ENCODE data around the gene CTNNAL1.

Gene CTNNAL1

DNA sequence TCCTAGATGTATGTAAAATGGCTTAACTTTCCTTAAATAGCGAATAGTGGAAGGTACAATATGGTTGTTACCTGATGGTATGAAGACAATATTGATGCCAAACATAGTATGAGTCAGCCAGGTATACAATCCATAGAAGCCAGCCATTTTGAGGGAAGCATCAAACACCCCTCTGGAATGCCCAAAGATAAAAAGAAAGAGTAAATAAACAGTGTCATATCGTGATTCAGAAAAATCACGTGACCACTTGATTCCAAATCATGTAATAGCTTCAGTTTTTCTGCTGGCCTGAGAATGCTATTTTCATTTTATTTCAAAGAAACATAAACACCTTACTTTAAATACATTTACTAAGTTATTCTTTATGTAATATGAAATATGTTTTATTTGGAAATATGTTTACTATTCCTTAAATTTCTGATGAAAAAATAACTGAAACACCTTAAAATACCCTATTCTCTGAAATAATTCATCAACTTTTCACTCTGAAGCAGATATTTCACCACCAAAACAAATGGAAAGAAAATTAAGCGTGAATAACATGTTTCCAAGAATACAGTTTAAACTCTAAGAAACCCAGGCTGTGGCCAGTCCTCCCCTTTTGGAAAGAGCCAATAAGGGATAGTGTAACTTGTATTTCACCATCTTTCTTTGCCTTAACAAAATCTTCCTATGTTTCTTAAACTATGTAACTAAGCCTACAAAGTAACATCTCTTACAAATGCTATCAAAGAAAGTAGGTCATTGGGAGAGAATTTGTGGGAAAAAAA lies 24.8 kb upstream of the CTNNAL1 start:
- TF ChIP-seq, protein P1, sequence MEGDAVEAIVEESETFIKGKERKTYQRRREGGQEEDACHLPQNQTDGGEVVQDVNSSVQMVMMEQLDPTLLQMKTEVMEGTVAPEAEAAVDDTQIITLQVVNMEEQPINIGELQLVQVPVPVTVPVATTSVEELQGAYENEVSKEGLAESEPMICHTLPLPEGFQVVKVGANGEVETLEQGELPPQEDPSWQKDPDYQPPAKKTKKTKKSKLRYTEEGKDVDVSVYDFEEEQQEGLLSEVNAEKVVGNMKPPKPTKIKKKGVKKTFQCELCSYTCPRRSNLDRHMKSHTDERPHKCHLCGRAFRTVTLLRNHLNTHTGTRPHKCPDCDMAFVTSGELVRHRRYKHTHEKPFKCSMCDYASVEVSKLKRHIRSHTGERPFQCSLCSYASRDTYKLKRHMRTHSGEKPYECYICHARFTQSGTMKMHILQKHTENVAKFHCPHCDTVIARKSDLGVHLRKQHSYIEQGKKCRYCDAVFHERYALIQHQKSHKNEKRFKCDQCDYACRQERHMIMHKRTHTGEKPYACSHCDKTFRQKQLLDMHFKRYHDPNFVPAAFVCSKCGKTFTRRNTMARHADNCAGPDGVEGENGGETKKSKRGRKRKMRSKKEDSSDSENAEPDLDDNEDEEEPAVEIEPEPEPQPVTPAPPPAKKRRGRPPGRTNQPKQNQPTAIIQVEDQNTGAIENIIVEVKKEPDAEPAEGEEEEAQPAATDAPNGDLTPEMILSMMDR (IDR thresholded peaks at IDR 0.05; ENCODE audit: control insufficient read depth, insufficient read depth, low read depth, low read length, missing control alignments): no peak

GRCh38 chr9:109036744-109037680 lies 23.7 kb upstream of the CTNNAL1 start:
- TF ChIP-seq, protein P1 (IDR thresholded peaks at IDR 0.05; ENCODE audit: control insufficient read depth, insufficient read depth, low read depth, low read length, missing control alignments): no peak
- no peak for DNase-seq (ENCODE audit: low read depth)
- no peak overlapping the region for H3K4me3 ChIP-seq (ENCODE audit: control insufficient read depth, low read depth, low read length)

More for the DNA sequence above, 24.8 kb upstream of the CTNNAL1 start:
- no peak for DNase-seq (ENCODE audit: low read depth)
- H3K4me3 ChIP-seq (ENCODE audit: control insufficient read depth, low read depth, low read length): no peak overlapping the region

GRCh38 chr9:109035684-109036423 lies 22.6 kb upstream of the CTNNAL1 start:
- DNase-seq (ENCODE audit: low read depth): peak; percentile 61
- H3K4me3 ChIP-seq (ENCODE audit: control insufficient read depth, low read depth, low read length): no peak overlapping the region
- TF ChIP-seq, protein P1 (IDR thresholded peaks at IDR 0.05; ENCODE audit: control insufficient read depth, insufficient read depth, low read depth, low read length, missing control alignments): no peak

GRCh38 chr9:109033941-109034700 lies 20.8 kb upstream of the CTNNAL1 start:
- H3K4me3 ChIP-seq (ENCODE audit: control insufficient read depth, low read depth, low read length): no peak overlapping the region
- TF ChIP-seq, protein P1 (IDR thresholded peaks at IDR 0.05; ENCODE audit: control insufficient read depth, insufficient read depth, low read depth, low read length, missing control alignments): no peak
- DNase-seq (ENCODE audit: low read depth): no peak

DNA sequence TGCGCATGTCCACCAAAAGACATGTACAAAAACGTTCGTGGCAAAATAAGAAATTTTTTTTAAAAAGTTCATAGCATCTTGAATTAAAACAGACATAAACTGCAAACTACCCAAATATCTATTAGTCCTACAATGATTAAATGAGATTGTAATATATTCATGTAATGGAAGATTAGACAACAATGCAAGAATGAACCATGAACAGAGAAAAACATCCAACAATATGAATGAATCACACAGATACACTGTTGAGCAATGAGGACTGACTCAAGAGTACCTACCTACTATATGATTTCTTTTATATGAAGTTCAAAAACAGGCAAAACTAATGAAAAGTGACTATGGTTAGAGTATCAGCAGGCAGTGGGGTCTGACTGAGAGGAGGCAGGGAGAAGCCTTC lies 17.9 kb upstream of the CTNNAL1 start:
- DNase-seq (ENCODE audit: low read depth): no peak
- TF ChIP-seq, protein P1 (IDR thresholded peaks at IDR 0.05; ENCODE audit: control insufficient read depth, insufficient read depth, low read depth, low read length, missing control alignments): no peak

More for the DNA sequence above, 17.9 kb upstream of the CTNNAL1 start:
- no peak overlapping the region for H3K4me3 ChIP-seq (ENCODE audit: control insufficient read depth, low read depth, low read length)

Data from AG09309 (cell line).